DOHH2 (cell line): ENCODE data around the gene PRKAR2A.

Experiments used
- H3F3A ChIP-seq: fragments of 200-600 bp; sonication (generic), shearing (Covaris generic); 2 replicates; pipeline ENCODE4 v1.6.0; 2016; ENCODE audit warnings: antibody characterized with exemption, mild to moderate bottlenecking; ENCODE audit not compliant: control insufficient read depth, insufficient read depth
- H3K27ac ChIP-seq: fragments of 200-600 bp; sonication (generic); 2 replicates; pipeline ENCODE4 v1.5.1; 2014; ENCODE audit warnings: low read depth, mild to moderate bottlenecking, low read length, moderate library complexity
- H3K27me3 ChIP-seq: fragments of 200-600 bp; sonication (generic); 2 replicates; pipeline ENCODE4 v1.6.1; 2014; ENCODE audit warnings: mild to moderate bottlenecking, low read length, mixed read lengths; ENCODE audit not compliant: control insufficient read depth
- H3K36me3 ChIP-seq: fragments of 200-600 bp; sonication (generic); 2 replicates; pipeline ENCODE4 v1.6.1; 2014; ENCODE audit warnings: mild to moderate bottlenecking, low read length, moderate library complexity, mixed read lengths; ENCODE audit not compliant: control insufficient read depth
- H3K4me1 ChIP-seq: fragments of 200-600 bp; sonication (generic); 2 replicates; pipeline ENCODE4 v1.6.1; 2014; ENCODE audit warnings: mild to moderate bottlenecking, low read length, mixed read lengths; ENCODE audit not compliant: control insufficient read depth
- H3K4me2 ChIP-seq: fragments of 200-600 bp; sonication (generic); 2 replicates; pipeline ENCODE4 v1.6.0; 2014; ENCODE audit warnings: mild to moderate bottlenecking, low read length, moderate library complexity
- H3K4me3 ChIP-seq: fragments of 200-600 bp; sonication (generic); 2 replicates; pipeline ENCODE4 v1.5.1; 2014; ENCODE audit warnings: mild to moderate bottlenecking, low read length, mixed read lengths
- H3K79me2 ChIP-seq: fragments of 200-600 bp; sonication (generic); 2 replicates; pipeline ENCODE4 v1.6.1; 2014; ENCODE audit warnings: mild to moderate bottlenecking, low read length, mixed read lengths; ENCODE audit not compliant: control insufficient read depth
- H3K9me2 ChIP-seq: fragments of 200-600 bp; sonication (generic); replicated peaks from 2 replicates; pipeline ENCODE4 v1.6.1; 2014; ENCODE audit warnings: mild to moderate bottlenecking, low read length, mixed read lengths; ENCODE audit not compliant: control insufficient read depth
- H3K9me3 ChIP-seq: fragments of 200-600 bp; sonication (generic); 2 replicates; pipeline ENCODE4 v1.6.1; 2014; ENCODE audit warnings: antibody characterized with exemption, low read length, mixed read lengths; ENCODE audit not compliant: control insufficient read depth, insufficient read depth
- H4K20me1 ChIP-seq: fragments of 200-600 bp; sonication (generic); 2 replicates; pipeline ENCODE4 v1.6.0; 2014; ENCODE audit warnings: low read depth, mild to moderate bottlenecking, antibody characterized with exemption, low read length, moderate library complexity; ENCODE audit not compliant: control insufficient read depth, insufficient read depth
- CTCF ChIP-seq: fragments of 200-600 bp; sonication (generic); IDR thresholded peaks from one replicate; pipeline ENCODE4 v1.5.1; 2014; ENCODE audit warnings: antibody characterized with exemption, mild to moderate bottlenecking, low read depth, low read length; ENCODE audit not compliant: poor library complexity, severe bottlenecking
- EZH2phosphoT487 ChIP-seq: fragments of 200-600 bp; sonication (generic); IDR thresholded peaks from 2 replicates; pipeline ENCODE4 v1.6.1; 2017; ENCODE audit warnings: borderline replicate concordance, mild to moderate bottlenecking, antibody characterized with exemption, low read length, moderate library complexity, mixed read lengths

Gene PRKAR2A

GRCh38 chr3:48826451-48826850 is 21.2 kb downstream of the PRKAR2A start:
- Histone ChIP-seq H3K27ac (no peak overlapping the region), H3K4me2 (no peak overlapping the region), H3K79me2 (no peaks in the 10 kb centered on the region)

GRCh38 chr3:48820612-48821324 is 26.9 kb downstream of the PRKAR2A start:
- H3K4me1 ChIP-seq, result no peaks in the 10 kb centered on the region
- no peaks in the 10 kb centered on the region for H3K9me2 ChIP-seq
- no peak overlapping the region for H3K4me3 ChIP-seq
- no peaks in the 10 kb centered on the region for H3K36me3 ChIP-seq
- H3K79me2 ChIP-seq, result no peaks in the 10 kb centered on the region
- no peaks in the 10 kb centered on the region for H4K20me1 ChIP-seq
- no peak overlapping the region for H3K27ac ChIP-seq
- TF ChIP-seq CTCF (no peak), EZH2phosphoT487 (no peak)
- no peaks in the 10 kb centered on the region for H3K9me3 ChIP-seq
- H3K4me2 ChIP-seq, result no peak overlapping the region
- H3K27me3 ChIP-seq, result no peaks in the 10 kb centered on the region
- no peaks in the 10 kb centered on the region for H3F3A ChIP-seq

More at GRCh38 chr3:48826451-48826850, 21.2 kb downstream of the PRKAR2A start:
- Histone ChIP-seq H3K4me1 (peaks cover 5% of the 10 kb centered on the region), H3K9me2 (no peaks in the 10 kb centered on the region), H3K4me3 (no peak overlapping the region), H3K27me3 (no peaks in the 10 kb centered on the region), H3F3A (no peaks in the 10 kb centered on the region), H3K36me3 (no peaks in the 10 kb centered on the region), H3K9me3 (no peaks in the 10 kb centered on the region), H4K20me1 (no peaks in the 10 kb centered on the region)
- no peak for TF ChIP-seq CTCF
- no peak for TF ChIP-seq EZH2phosphoT487

- TF ChIP-seq EZH2phosphoT487 (no peak), CTCF (no peak)
Observed at GRCh38 chr3:48819234-48820221, 28.1 kb downstream of the PRKAR2A start.

More at GRCh38 chr3:48819234-48820221, 28.1 kb downstream of the PRKAR2A start:
- H3K36me3 ChIP-seq, result no peaks in the 10 kb centered on the region
- no peaks in the 10 kb centered on the region for H3K79me2 ChIP-seq
- no peaks in the 10 kb centered on the region for H3F3A ChIP-seq
- H3K9me2 ChIP-seq, result no peaks in the 10 kb centered on the region
- H3K4me2 ChIP-seq, result no peak overlapping the region
- no peak overlapping the region for H3K27ac ChIP-seq
- no peaks in the 10 kb centered on the region for H3K9me3 ChIP-seq
- H3K4me1 ChIP-seq, result no peaks in the 10 kb centered on the region
- H3K27me3 ChIP-seq, result no peaks in the 10 kb centered on the region
- no peak overlapping the region for H3K4me3 ChIP-seq
- no peaks in the 10 kb centered on the region for H4K20me1 ChIP-seq
